GM12891 (cell line): ENCODE measurements around the gene PPP2R3B.

Experiments
- POLR2A ChIP-seq: IDR thresholded peaks from 2 replicates; pipeline ENCODE4 v1.6.1; 2011; ENCODE audit warnings: low read depth, low read length, control low read depth
- SPI1 ChIP-seq: IDR thresholded peaks from 2 replicates; pipeline ENCODE4 v1.6.1; 2011; ENCODE audit warnings: low read depth, low read length, control low read depth

GRCh38 chrX:348461-349117 lies 38.1 kb downstream of the PPP2R3B start:
- TF ChIP-seq SPI1 (no peak), POLR2A (no peak)
